HepG2 (cell line): Measurements from ENCODE around the gene TGM5. TPM values are rescaled to one million over a fixed set of nuclear protein-coding genes. Genes with fewer than 3 reads are reported as not detected.

Source experiments
- ATAC-seq: fragments of 200-7000 bp; cut with Tn5 transposase; 3 replicates; pipeline ENCODE4 v1.9.1; 2020; ENCODE audit warnings: mild to moderate bottlenecking, moderate library complexity
- BruUV-seq: library from RNA; stranded (reverse); fragments of 400-500 nt; replicated peaks from 2 replicates; lab custom pipeline; 2021; lab: Mats Ljungman, UMichigan
- CTCF ChIA-PET: fragments of 300-600 bp; formaldehyde crosslinking; extraction: SDS; loops from one replicate; lab custom pipeline; 2021; ENCODE audit warnings: low total read pairs, inconsistent platforms, low intra/inter-chr PET ratio; lab: Yijun Ruan, JAX
- POLR2A ChIA-PET: fragments of 350-600 bp; sonication (Branson Sonifier 250); formaldehyde crosslinking; loops from one replicate; lab custom pipeline; 2020; ENCODE audit warnings: antibody characterized with exemption, inconsistent platforms; lab: Yijun Ruan, JAX
- DNase-seq: peaks from one replicate; pipeline ENCODE4 v3.0.0-alpha.2; 2015; ENCODE audit warnings: low spot score
- FAIRE-seq: peaks from 3 replicates; lab custom pipeline; 2011; peaks lifted over from hg19 to GRCh38; lab: Jason Lieb, UNC
- H2AFZ ChIP-seq: one replicate; pipeline ENCODE4 v1.6.1; 2011; ENCODE audit warnings: low read length, inconsistent platforms
- H3K27ac ChIP-seq: fragments of 300-600 bp; 3 replicates; pipeline ENCODE4 v1.8.0; 2011; ENCODE audit warnings: mixed run types, mild to moderate bottlenecking, mixed read lengths, low read length, inconsistent platforms; ENCODE audit not compliant: insufficient read depth; ENCODE audit errors: extremely low read length
- H3K27me3 ChIP-seq, 2 experiments: fragments of 200-600 bp in 1 of 2; 2 replicates in 1 of 2; 3 replicates in 1 of 2; pipeline versions ENCODE4 v1.6.0 to v1.8.0; 2011; ENCODE audit warnings: low read length in 2 of 2, mild to moderate bottlenecking in 2 of 2, moderate library complexity in 2 of 2, inconsistent platforms in 1 of 2; ENCODE audit not compliant: insufficient read depth in 2 of 2, control insufficient read depth in 1 of 2
- H3K36me3 ChIP-seq, 2 experiments: fragments of 200-600 bp in 1 of 2; replicated peaks in 1 of 2; 2 replicates in 1 of 2; 3 replicates in 1 of 2; pipeline versions ENCODE4 v1.5.1 to v1.8.0; 2011; ENCODE audit warnings: low read length in 2 of 2, inconsistent platforms in 1 of 2; ENCODE audit not compliant: insufficient read depth in 2 of 2, control insufficient read depth in 1 of 2
- H3K4me1 ChIP-seq: 2 replicates; pipeline ENCODE4 v1.5.1; 2012; ENCODE audit warnings: low read length, inconsistent platforms; ENCODE audit not compliant: insufficient read depth
- H3K4me2 ChIP-seq: 2 replicates; pipeline ENCODE4 v1.6.0; 2011; ENCODE audit warnings: low read depth, low read length, inconsistent platforms
- H3K4me3 ChIP-seq, 3 experiments: fragments of 200-600 bp in 1 of 3; sonication (generic), shearing (Covaris generic) in 1 of 3; replicated peaks in 1 of 3; 2 replicates each; pipeline ENCODE4 v1.5.1; 2011 to 2016; ENCODE audit warnings: low read length in 3 of 3, inconsistent platforms in 2 of 3, low read depth in 2 of 3, mild to moderate bottlenecking in 2 of 3, control low read depth in 1 of 3, mixed read lengths in 1 of 3; ENCODE audit not compliant: insufficient read depth in 1 of 3
- H3K79me2 ChIP-seq: one replicate; pipeline ENCODE4 v1.6.1; 2011; ENCODE audit warnings: low read length, inconsistent platforms; ENCODE audit not compliant: insufficient read depth
- H3K9ac ChIP-seq: 2 replicates; pipeline ENCODE4 v1.6.0; 2011; ENCODE audit warnings: mild to moderate bottlenecking, low read depth, low read length, inconsistent platforms; ENCODE audit not compliant: insufficient read depth
- H3K9me3 ChIP-seq: 2 replicates; pipeline ENCODE4 v1.5.1; 2012; ENCODE audit warnings: mild to moderate bottlenecking, low read length
- H4K20me1 ChIP-seq: 2 replicates; pipeline ENCODE4 v1.6.0; 2011; ENCODE audit warnings: inconsistent platforms, mild to moderate bottlenecking, low read length, moderate library complexity; ENCODE audit not compliant: insufficient read depth
- ARNTL ChIP-seq: sonication (generic); formaldehyde crosslinking; IDR thresholded peaks from 2 replicates; pipeline ENCODE4 v1.4.0; 2020; ENCODE audit warnings: mild to moderate bottlenecking, missing genetic modification reagents
- BORCS8-MEF2B ChIP-seq: sonication (generic); formaldehyde crosslinking; IDR thresholded peaks from 2 replicates; pipeline ENCODE4 v1.8.0; 2022; ENCODE audit warnings: mild to moderate bottlenecking, missing genetic modification reagents
- KDM6A ChIP-seq: IDR thresholded peaks from 2 replicates; pipeline ENCODE4 v1.6.1; 2016; ENCODE audit warnings: low read depth
- PHF8 ChIP-seq: sonication (generic); formaldehyde crosslinking; IDR thresholded peaks from 2 replicates; pipeline ENCODE4 v1.5.0; 2020; ENCODE audit warnings: missing genetic modification reagents
- SOX6 ChIP-seq, 2 experiments: fragments of 450-650 bp in 1 of 2; sonication (generic) in 1 of 2; formaldehyde crosslinking in 1 of 2; IDR thresholded peaks; 2 replicates each; pipeline versions ENCODE4 v1.4.0 to v1.6.1; 2017 to 2020; ENCODE audit warnings: antibody characterized with exemption in 1 of 2, mild to moderate bottlenecking in 1 of 2, missing genetic modification reagents in 1 of 2
- STAG1 ChIP-seq: sonication (generic); formaldehyde crosslinking; IDR thresholded peaks from 2 replicates; pipeline ENCODE4 v1.4.0; 2020; ENCODE audit warnings: missing genetic modification reagents
- TBP ChIP-seq: sonication (generic); formaldehyde crosslinking; IDR thresholded peaks from 2 replicates; pipeline ENCODE4 v1.5.0; 2020; ENCODE audit warnings: missing genetic modification reagents
- ZNF660 ChIP-seq: sonication (generic); formaldehyde crosslinking; IDR thresholded peaks from 2 replicates; pipeline ENCODE4 v1.5.1; 2020; ENCODE audit warnings: mild to moderate bottlenecking, low read depth, missing genetic modification reagents, borderline replicate concordance
- ZSCAN20 ChIP-seq: sonication (generic); formaldehyde crosslinking; IDR thresholded peaks from 2 replicates; pipeline ENCODE4 v1.4.0; 2020; ENCODE audit warnings: missing genetic modification reagents, mild to moderate bottlenecking, borderline replicate concordance
- WGBS: methylation state at CpG from one replicate; pipeline ENCODE4 v1.1.6; 2017; ENCODE audit warnings: low lambda C conversion rate; 5-methylcytosine and 5-hydroxymethylcytosine counted together
- in situ Hi-C: cut with HindIII; loops from 2 replicates; pipeline ENCODE4 v1.10.0; 2017; ENCODE audit warnings: low pct_unique_long_range_greater_than_20kb; ENCODE audit not compliant: extremely low pct_ligation_motif_present
- intact Hi-C: fragments of 100-400 bp; cut with micrococcal nuclease; formaldehyde crosslinking; loops from one replicate; pipeline ENCODE4 v1.10.0; 2022; ENCODE audit not compliant: unreplicated experiment
- polyA plus RNA-seq, 8 experiments: library from polyadenylated mRNA; depleted of rRNA in 3 of 8; stranded (reverse) in 7 of 8; unstranded in 1 of 8; fragments of >200 nt; fragmentation: Illumina TruSeq in 4 of 8; extraction: Trizol in 4 of 8; gene quantifications; 2 replicates each; pipeline versions ENCODE4 v1.2.1 to v1.2.3, GENCODE V29; 2011 to 2016; ENCODE audit warnings: low read depth in 4 of 8, missing spikeins in 1 of 8, mixed read lengths in 1 of 8; ENCODE audit not compliant: insufficient read depth in 1 of 8
- total RNA-seq, 5 experiments: library from RNA; depleted of rRNA; stranded (reverse); fragments of >200 nt; fragmentation: Illumina TruSeq; extraction: Trizol; gene quantifications; 2 replicates each; pipeline ENCODE4 v1.2.3, GENCODE V29; 2016; ENCODE audit warnings: low read depth in 1 of 5
- TF ChIP-seq, protein P1 (sequence below): sonication (generic); formaldehyde crosslinking; IDR thresholded peaks from 2 replicates; pipeline ENCODE4 v1.9.0; 2022; ENCODE audit warnings: low read depth, missing genetic modification reagents
- TF ChIP-seq, protein P2 (sequence below): sonication (generic); formaldehyde crosslinking; IDR thresholded peaks from 2 replicates; pipeline ENCODE4 v1.4.0; 2020; ENCODE audit warnings: missing genetic modification reagents, borderline replicate concordance

TGM5 gene
- total and polyA plus RNA-seq, 2 of the 13 experiments (the other 11 are each of a cell fraction or from before 2014, with no cell fraction given) = 0.18 to 0.65 TPM

DNA sequence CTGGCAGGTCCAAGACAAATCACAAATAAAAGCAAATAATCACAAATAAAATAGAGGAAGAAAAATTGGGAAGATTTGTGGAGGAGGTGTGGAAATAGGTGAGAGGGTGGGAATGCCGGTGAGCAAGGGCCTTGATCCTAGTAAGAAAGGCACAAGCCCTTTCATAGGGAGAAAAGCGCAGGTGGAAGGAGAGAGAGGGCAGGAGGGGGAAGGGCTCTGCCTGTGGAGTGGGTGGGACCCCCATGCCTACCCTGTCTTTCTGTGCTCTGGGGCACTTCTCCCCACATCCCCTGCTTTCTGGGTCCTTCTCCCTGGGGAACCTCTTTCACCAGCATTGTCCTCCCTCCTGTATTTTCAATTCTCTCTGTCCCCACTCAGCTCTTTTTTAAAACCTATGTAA is 711 bp upstream of the TGM5 start:
- Histone ChIP-seq H3K36me3 (no peaks in the 10 kb centered on the region), H2AFZ (no peak overlapping the region), H3K4me1 (no peaks in the 10 kb centered on the region), H3K9ac (no peak overlapping the region), H3K4me3 (no peak overlapping the region), H3K4me2 (no peak overlapping the region), H3K79me2 (no peaks in the 10 kb centered on the region), H3K27me3 (peaks cover 0 to 24% of the 10 kb centered on the region in 2 experiments; a peak in 3 of 5 replicates), H3K9me3 (no peaks in the 10 kb centered on the region), H3K27ac (no peak overlapping the region), H4K20me1 (no peaks in the 10 kb centered on the region)
- TF ChIP-seq KDM6A (no peak), SOX6 (IDR thresholded peaks at IDR 0.05) (no peak), SOX6 (CRISPR knock-in tag; IDR thresholded peaks at IDR 0.05) (no peak), BORCS8-MEF2B (no peak), PHF8 (CRISPR knock-in tag) (no peak), ZSCAN20 (CRISPR knock-in tag) (no peak), STAG1 (CRISPR knock-in tag) (no peak), ARNTL (CRISPR knock-in tag) (no peak), ZNF660 (CRISPR knock-in tag) (no peak), TBP (CRISPR knock-in tag) (no peak)
- TF ChIP-seq, protein P1, sequence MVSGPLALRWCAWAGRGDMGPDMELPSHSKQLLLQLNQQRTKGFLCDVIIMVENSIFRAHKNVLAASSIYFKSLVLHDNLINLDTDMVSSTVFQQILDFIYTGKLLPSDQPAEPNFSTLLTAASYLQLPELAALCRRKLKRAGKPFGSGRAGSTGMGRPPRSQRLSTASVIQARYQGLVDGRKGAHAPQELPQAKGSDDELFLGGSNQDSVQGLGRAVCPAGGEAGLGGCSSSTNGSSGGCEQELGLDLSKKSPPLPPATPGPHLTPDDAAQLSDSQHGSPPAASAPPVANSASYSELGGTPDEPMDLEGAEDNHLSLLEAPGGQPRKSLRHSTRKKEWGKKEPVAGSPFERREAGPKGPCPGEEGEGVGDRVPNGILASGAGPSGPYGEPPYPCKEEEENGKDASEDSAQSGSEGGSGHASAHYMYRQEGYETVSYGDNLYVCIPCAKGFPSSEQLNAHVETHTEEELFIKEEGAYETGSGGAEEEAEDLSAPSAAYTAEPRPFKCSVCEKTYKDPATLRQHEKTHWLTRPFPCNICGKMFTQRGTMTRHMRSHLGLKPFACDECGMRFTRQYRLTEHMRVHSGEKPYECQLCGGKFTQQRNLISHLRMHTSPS = no peak
- TF ChIP-seq, protein P2, sequence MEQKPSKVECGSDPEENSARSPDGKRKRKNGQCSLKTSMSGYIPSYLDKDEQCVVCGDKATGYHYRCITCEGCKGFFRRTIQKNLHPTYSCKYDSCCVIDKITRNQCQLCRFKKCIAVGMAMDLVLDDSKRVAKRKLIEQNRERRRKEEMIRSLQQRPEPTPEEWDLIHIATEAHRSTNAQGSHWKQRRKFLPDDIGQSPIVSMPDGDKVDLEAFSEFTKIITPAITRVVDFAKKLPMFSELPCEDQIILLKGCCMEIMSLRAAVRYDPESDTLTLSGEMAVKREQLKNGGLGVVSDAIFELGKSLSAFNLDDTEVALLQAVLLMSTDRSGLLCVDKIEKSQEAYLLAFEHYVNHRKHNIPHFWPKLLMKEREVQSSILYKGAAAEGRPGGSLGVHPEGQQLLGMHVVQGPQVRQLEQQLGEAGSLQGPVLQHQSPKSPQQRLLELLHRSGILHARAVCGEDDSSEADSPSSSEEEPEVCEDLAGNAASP = no peak
- FAIRE-seq (no peak), DNase-seq (no peak), ATAC-seq (no peak)
- in situ Hi-C loops = no loop called here
- CTCF ChIA-PET = no interaction called here
- POLR2A ChIA-PET = no interaction called here
- 48% methylated on average over 2 of the region's 2 CpGs for WGBS
- BruUV-seq = no TSS peak
- intact Hi-C loops = loop anchor here (5.0 kb wide), 1 partner anchor 45 kb away; the partner anchor contains the start of gene EPB42
